CD14-positive monocyte (primary cell): ENCODE results near the gene PPFIBP2. TPM values are rescaled to one million over a fixed set of nuclear protein-coding genes. Genes with fewer than 3 reads are reported as not detected.

Experiments
- DNase-seq, 3 donors: peaks; one replicate each; pipeline ENCODE4 v3.0.0-alpha.2; 2011 to 2022
- H2AFZ ChIP-seq: 2 replicates; pipeline ENCODE4 v1.6.0; 2012; ENCODE audit warnings: mild to moderate bottlenecking, low read depth, low read length, inconsistent platforms; ENCODE audit not compliant: insufficient read depth, poor library complexity, severe bottlenecking
- H3K27ac ChIP-seq, 2 donors: 1 replicate in 1 of 2; 2 replicates in 1 of 2; pipeline ENCODE4 v1.5.1; 2012 to 2013; ENCODE audit warnings: low read length in 2 of 2, control low read depth in 1 of 2, inconsistent platforms in 1 of 2, low read depth in 1 of 2, mild to moderate bottlenecking in 1 of 2
- H3K27me3 ChIP-seq, 2 donors: one replicate each; pipeline versions ENCODE4 v1.6.0 to v1.6.1; 2011 to 2013; ENCODE audit warnings: low read length in 2 of 2; ENCODE audit not compliant: control insufficient read depth in 2 of 2, insufficient read depth in 2 of 2
- H3K36me3 ChIP-seq, 2 donors: replicated peaks in 1 of 2; 1 replicate in 1 of 2; 2 replicates in 1 of 2; pipeline versions ENCODE4 v1.5.1 to v1.6.1; 2012 to 2013; ENCODE audit warnings: low read length in 2 of 2, control low read depth in 1 of 2, inconsistent platforms in 1 of 2, mild to moderate bottlenecking in 1 of 2; ENCODE audit not compliant: insufficient read depth in 2 of 2, control insufficient read depth in 1 of 2
- H3K4me1 ChIP-seq, 2 donors: 1 replicate in 1 of 2; 2 replicates in 1 of 2; pipeline versions ENCODE4 v1.5.1 to v1.6.1; 2012 to 2013; ENCODE audit warnings: low read length in 2 of 2, control low read depth in 1 of 2, inconsistent platforms in 1 of 2, mild to moderate bottlenecking in 1 of 2, moderate library complexity in 1 of 2; ENCODE audit not compliant: insufficient read depth in 2 of 2, control insufficient read depth in 1 of 2
- H3K4me2 ChIP-seq: replicated peaks from 2 replicates; pipeline ENCODE3; 2012; ENCODE audit warnings: low read length, moderate library complexity, mild to moderate bottlenecking; ENCODE audit not compliant: poor library complexity, severe bottlenecking; ENCODE audit errors: extremely low read depth
- H3K4me3 ChIP-seq, 3 experiments: fragments of 200-600 bp in 1 of 3; sonication (generic) in 1 of 3; replicated peaks in 1 of 3; 1 replicate in 2 of 3; 2 replicates in 1 of 3; pipeline ENCODE4 v1.5.1; 2011 to 2013; ENCODE audit warnings: low read length in 3 of 3, mild to moderate bottlenecking in 3 of 3, control low read depth in 2 of 3, low read depth in 2 of 3, inconsistent platforms in 1 of 3, moderate library complexity in 1 of 3
- H3K79me2 ChIP-seq: 2 replicates; pipeline ENCODE4 v1.6.0; 2012; ENCODE audit warnings: mild to moderate bottlenecking, control low read depth, inconsistent platforms, low read length, moderate library complexity; ENCODE audit not compliant: insufficient read depth
- H3K9ac ChIP-seq: 2 replicates; pipeline ENCODE4 v1.6.0; 2017; ENCODE audit warnings: low read length, mild to moderate bottlenecking; ENCODE audit not compliant: insufficient read depth, poor library complexity, severe bottlenecking
- H3K9me3 ChIP-seq, 2 donors: replicated peaks in 1 of 2; 1 replicate in 1 of 2; 2 replicates in 1 of 2; pipeline versions ENCODE4 v1.5.1 to v1.6.1; 2012 to 2013; ENCODE audit warnings: low read length in 2 of 2, control low read depth in 1 of 2; ENCODE audit not compliant: control insufficient read depth in 1 of 2, insufficient read depth in 1 of 2
- H4K20me1 ChIP-seq: 2 replicates; pipeline ENCODE4 v1.6.0; 2012; ENCODE audit warnings: mild to moderate bottlenecking, low read length, control low read depth, moderate library complexity; ENCODE audit not compliant: insufficient read depth
- H3K27ac Mint-ChIP-seq, 7 donors: one replicate each; pipeline ENCODE4 v1.8.0; 2020; ENCODE audit warnings: mild to moderate bottlenecking in 7 of 7, mixed read lengths in 7 of 7, moderate library complexity in 6 of 7, inconsistent platforms in 2 of 7
- H3K27me3 Mint-ChIP-seq, 3 donors: one replicate each; pipeline ENCODE4 v1.8.0; 2021 to 2022; ENCODE audit warnings: low read depth in 3 of 3, mild to moderate bottlenecking in 3 of 3, mixed read lengths in 3 of 3, moderate library complexity in 3 of 3, inconsistent platforms in 1 of 3
- H3K36me3 Mint-ChIP-seq, 2 donors: one replicate each; pipeline ENCODE4 v1.8.0; 2020; ENCODE audit warnings: mixed read lengths in 2 of 2, inconsistent platforms in 1 of 2, mild to moderate bottlenecking in 1 of 2
- H3K4me1 Mint-ChIP-seq: one replicate; pipeline ENCODE4 v1.8.0; 2020; ENCODE audit warnings: mild to moderate bottlenecking, mixed read lengths
- H3K4me3 Mint-ChIP-seq, 2 donors: one replicate each; pipeline ENCODE4 v1.8.0; 2020; ENCODE audit warnings: mild to moderate bottlenecking in 2 of 2, mixed read lengths in 2 of 2, moderate library complexity in 1 of 2
- H3K9me3 Mint-ChIP-seq, 7 donors: one replicate each; pipeline ENCODE4 v1.8.0; 2020 to 2022; ENCODE audit warnings: mixed read lengths in 7 of 7, mild to moderate bottlenecking in 6 of 7, moderate library complexity in 6 of 7, inconsistent platforms in 2 of 7
- CTCF ChIP-seq: fragments of 200-600 bp; IDR thresholded peaks from one replicate; pipeline ENCODE4 v1.8.0; 2022; ENCODE audit warnings: antibody characterized with exemption, mild to moderate bottlenecking
- WGBS: methylation state at CpG from one replicate; pipeline ENCODE4 v1.1.5; 2013; ENCODE audit warnings: missing lambda C conversion rate; ENCODE audit not compliant: insufficient coverage; 5-methylcytosine and 5-hydroxymethylcytosine counted together
- intact Hi-C, 2 donors: fragments of 100-400 bp; cut with micrococcal nuclease; formaldehyde crosslinking; loops; one replicate each; pipeline versions ENCODE4 v1.15.0 to v1.15.1; 2023
- polyA plus RNA-seq, 3 donors: library from polyadenylated mRNA; depleted of rRNA in 1 of 3; unstranded in 2 of 3; stranded (reverse) in 1 of 3; fragments of 300-500 nt in 2 of 3; fragments of >200 nt in 1 of 3; fragmentation: Illumina TruSeq in 2 of 3; gene quantifications; 1 replicate in 2 of 3; 2 replicates in 1 of 3; pipeline ENCODE4 v1.2.3, GENCODE V29; 2012 to 2021

Gene PPFIBP2
- polyA plus RNA-seq, 3 donors = 5.9 to 41.6 (median 8.6) TPM

- Histone ChIP-seq H3K36me3 (peaks cover 65 to 100% of the 10 kb centered on the region in 2 donors), H2AFZ (no peak overlapping the region), H3K79me2 (no peaks in the 10 kb centered on the region), H3K27me3 (no peaks in the 10 kb centered on the region), H3K27ac (no peak overlapping the region), H3K4me2 (no peak overlapping the region), H3K9me3 (no peaks in the 10 kb centered on the region), H3K4me1 (no peaks in the 10 kb centered on the region), H4K20me1 (peaks cover 8% of the 10 kb centered on the region), H3K9ac (no peak overlapping the region), H3K4me3 (no peak overlapping the region)
- intact Hi-C loops = no loop called here
- no CpG with 5 or more reads among the region's 3 CpGs for WGBS
- no peaks in the 10 kb centered on the region for H3K4me1 Mint-ChIP-seq
- H3K4me3 Mint-ChIP-seq = no peak overlapping the region
- no peak for TF ChIP-seq CTCF
- H3K9me3 Mint-ChIP-seq = peaks cover 0 to 1% (median 0%) of the 10 kb centered on the region in 7 donors
- H3K36me3 Mint-ChIP-seq = peaks cover 93 to 96% of the 10 kb centered on the region in 2 donors
- peak overlapping the region in 2 of 7 donors; percentile 6 to 7 for H3K27ac Mint-ChIP-seq
- no peak for DNase-seq
- H3K27me3 Mint-ChIP-seq = peaks cover 0 to 11% (median 2%) of the 10 kb centered on the region in 3 donors
Measured at GRCh38 chr11:7621090-7621489, 107.3 kb downstream of the PPFIBP2 start.

DNA sequence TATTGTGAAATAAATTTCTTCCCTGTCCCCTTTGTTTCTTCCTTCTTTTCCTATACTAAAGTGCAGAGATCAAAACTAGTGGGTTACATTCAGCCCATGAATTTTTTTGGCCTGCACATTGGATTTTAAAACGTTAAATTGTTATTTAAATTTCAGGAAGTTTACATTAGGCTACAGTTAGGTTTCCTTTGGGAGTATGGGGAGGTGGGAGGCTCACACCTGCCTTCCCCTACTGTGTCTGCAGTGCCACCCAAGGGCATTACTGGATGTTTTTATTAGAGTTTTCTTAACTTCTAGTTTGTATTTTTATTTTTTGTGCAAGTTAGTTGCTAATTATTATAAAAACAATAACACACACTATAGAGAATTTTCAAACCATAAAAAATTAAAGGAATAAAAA, 107.8 kb downstream of the PPFIBP2 start:
- Histone ChIP-seq H3K9me3 (no peaks in the 10 kb centered on the region), H3K27me3 (no peaks in the 10 kb centered on the region), H3K79me2 (no peaks in the 10 kb centered on the region), H3K4me1 (no peaks in the 10 kb centered on the region), H3K4me2 (no peak overlapping the region), H3K36me3 (peaks cover 67 to 100% of the 10 kb centered on the region in 2 donors), H3K9ac (no peak overlapping the region), H4K20me1 (peaks cover 8% of the 10 kb centered on the region), H2AFZ (no peak overlapping the region), H3K4me3 (no peak overlapping the region), H3K27ac (no peak overlapping the region)
- Mint-ChIP-seq H3K4me3 (no peak overlapping the region), H3K9me3 (peaks cover 0 to 1% (median 0%) of the 10 kb centered on the region in 7 donors), H3K27me3 (peaks cover 0 to 11% (median 2%) of the 10 kb centered on the region in 3 donors), H3K4me1 (no peaks in the 10 kb centered on the region), H3K27ac (no peak overlapping the region), H3K36me3 (peaks cover 93 to 96% of the 10 kb centered on the region in 2 donors)
- DNase-seq = no peak
- intact Hi-C loops = no loop called here
- TF ChIP-seq CTCF = no peak
- no CpG with 5 or more reads among the region's 1 CpG for WGBS
